H1 (cell line): ENCODE results near the gene MEGF11. TPM values are rescaled to one million over a fixed set of nuclear protein-coding genes. Genes with fewer than 3 reads are reported as not detected.

Source experiments
- EGR1 ChIP-seq: IDR thresholded peaks from 2 replicates; pipeline ENCODE4 v1.6.1; 2011; ENCODE audit warnings: low read depth, low read length, borderline replicate concordance
- POU5F1 ChIP-seq: IDR thresholded peaks from 2 replicates; pipeline ENCODE4 v1.6.1; 2011; ENCODE audit warnings: low read depth, mild to moderate bottlenecking, low read length, moderate library complexity
- SP4 ChIP-seq: IDR thresholded peaks from 2 replicates; pipeline ENCODE4 v1.6.1; 2012; ENCODE audit warnings: low read length, inconsistent platforms
- polyA plus RNA-seq, 7 experiments: library from polyadenylated mRNA; depleted of rRNA in 3 of 7; stranded (reverse) in 5 of 7; unstranded in 2 of 7; fragments of >200 nt in 5 of 7; fragments of 200-250 nt in 2 of 7; gene quantifications; 1 replicate in 5 of 7; 2 replicates in 1 of 7; 4 replicates in 1 of 7; pipeline versions ENCODE4 v1.2.1 to v1.2.3, GENCODE V29; 2011 to 2013; ENCODE audit warnings: missing spikeins in 2 of 7, mixed read lengths in 2 of 7
- total RNA-seq: library from RNA; stranded (reverse); fragmentation: NEBNext Ultra II Directional; extraction: Animal tissue kit (Norgen Biotek cat#: 25700); gene quantifications from 2 replicates; pipeline ENCODE4 v1.2.1, GENCODE V29; 2021

Gene MEGF11
- total and polyA plus RNA-seq, 2 of the 8 experiments (the other 6 are each of a cell fraction or from before 2014, with no cell fraction given): 4.4 to 4.8 TPM

- no peak for TF ChIP-seq POU5F1
- TF ChIP-seq EGR1: no peak
- no peak for TF ChIP-seq SP4
Observed at GRCh38 chr15:66261056-66261455, 7.5 kb upstream of the MEGF11 start (continued).
